ENCODE data around the gene UROC1.

GRCh38 chr3:126465928-126466544 lies 51.5 kb downstream of the UROC1 start:
- TF ChIP-seq FOS (IDR thresholded peaks at IDR 0.05; ENCODE audit: low read depth, low read length), result no peak
- no peak for TF ChIP-seq CTCF (conservative IDR thresholded peaks at IDR 0.05; ENCODE audit: low read depth, low read length)
- no peak for TF ChIP-seq POLR2A (IDR thresholded peaks at IDR 0.05; ENCODE audit: low read depth, low read length)
- no peak for TF ChIP-seq RFX5 (IDR thresholded peaks at IDR 0.05; ENCODE audit: low read depth, low read length)
- TF ChIP-seq RAD21 (IDR thresholded peaks at IDR 0.05; ENCODE audit: low read length), result no peak
- TF ChIP-seq RCOR1 (IDR thresholded peaks at IDR 0.05; ENCODE audit: insufficient replicate concordance, low read length), result no peak
